GM12878 (cell line): ENCODE measurements around the gene LSM14B. TPM values are rescaled to one million over a fixed set of nuclear protein-coding genes. Genes with fewer than 3 reads are reported as not detected.

Source experiments
- ATAC-seq: fragments of 200-7000 bp; cut with Tn5 transposase; 3 replicates; pipeline ENCODE4 v1.9.1; 2020; ENCODE audit warnings: mild to moderate bottlenecking, moderate library complexity
- BruUV-seq: library from RNA; stranded (reverse); fragments of 400-500 nt; replicated peaks from 2 replicates; lab custom pipeline; 2021; lab: Mats Ljungman, UMichigan
- CTCF ChIA-PET: fragments of 300-600 bp; sonication (Branson Sonifier 250); formaldehyde crosslinking; extraction: SDS; loops from one replicate; lab custom pipeline; 2021; ENCODE audit warnings: inconsistent platforms; lab: Yijun Ruan, JAX
- POLR2A ChIA-PET: fragments of 350-600 bp; formaldehyde crosslinking; extraction: SDS; loops from one replicate; lab custom pipeline; 2021; ENCODE audit warnings: inconsistent platforms; lab: Charles Lee
- RAD21 ChIA-PET: fragments of 300-600 bp; sonication (Branson Sonifier 250); formaldehyde crosslinking; loops from one replicate; lab custom pipeline; 2023; ENCODE audit warnings: antibody characterized with exemption; ENCODE audit not compliant: unreplicated experiment; lab: Charles Lee
- SMC1A ChIA-PET: fragments of 300-600 bp; sonication (Branson Sonifier 250); formaldehyde crosslinking; loops from one replicate; lab custom pipeline; 2023; ENCODE audit not compliant: unreplicated experiment, uncharacterized antibody; lab: Charles Lee
- DNase-seq: peaks from one replicate; pipeline ENCODE4 v3.0.0-alpha.2; 2011; ENCODE audit warnings: low read depth, low spot score
- FAIRE-seq: peaks from 3 replicates; lab custom pipeline; 2011; peaks lifted over from hg19 to GRCh38; lab: Jason Lieb, UNC
- H2AFZ ChIP-seq: 2 replicates; pipeline ENCODE4 v1.6.0; 2011; ENCODE audit warnings: low read depth, low read length, control low read depth; ENCODE audit not compliant: control insufficient read depth
- H3K27ac ChIP-seq: 2 replicates; pipeline ENCODE4 v1.5.1; 2011; ENCODE audit warnings: control low read depth; ENCODE audit not compliant: control insufficient read depth, insufficient read depth
- H3K27me3 ChIP-seq, 2 experiments: replicated peaks in 1 of 2; 2 replicates each; pipeline versions ENCODE4 v1.6.0 to v1.6.1; 2011; ENCODE audit warnings: low read length in 1 of 2; ENCODE audit not compliant: control insufficient read depth in 2 of 2, insufficient read depth in 2 of 2
- H3K36me3 ChIP-seq, 2 experiments: 2 replicates each; pipeline ENCODE4 v1.5.1; 2011; ENCODE audit warnings: low read length in 1 of 2; ENCODE audit not compliant: control insufficient read depth in 2 of 2, insufficient read depth in 2 of 2
- H3K4me1 ChIP-seq: 2 replicates; pipeline ENCODE4 v1.6.1; 2011; ENCODE audit warnings: mild to moderate bottlenecking, low read length, moderate library complexity, mixed read lengths; ENCODE audit not compliant: control insufficient read depth, insufficient read depth
- H3K4me2 ChIP-seq: 2 replicates; pipeline ENCODE4 v1.6.0; 2011; ENCODE audit warnings: control low read depth; ENCODE audit not compliant: control insufficient read depth, insufficient read depth
- H3K4me3 ChIP-seq: fragments of 200-600 bp; sonication (generic); 2 replicates; pipeline ENCODE4 v1.5.1; 2016
- H3K79me2 ChIP-seq: 2 replicates; pipeline ENCODE4 v1.6.0; 2011; ENCODE audit warnings: low read length; ENCODE audit not compliant: control insufficient read depth, insufficient read depth
- H3K9ac ChIP-seq: 2 replicates; pipeline ENCODE4 v1.8.0; 2011; ENCODE audit warnings: low read length, control low read depth, mixed read lengths; ENCODE audit not compliant: control insufficient read depth, insufficient read depth
- H3K9me3 ChIP-seq: replicated peaks from 3 replicates; pipeline ENCODE4 v1.5.1; 2011; ENCODE audit warnings: mild to moderate bottlenecking, low read length; ENCODE audit not compliant: control insufficient read depth, insufficient read depth
- H4K20me1 ChIP-seq: 2 replicates; pipeline ENCODE4 v1.6.0; 2011; ENCODE audit not compliant: control insufficient read depth, insufficient read depth
- ASH2L ChIP-seq: fragments of 300-600, 200-600 bp; sonication (generic); IDR thresholded peaks from 2 replicates; pipeline ENCODE4 v1.6.1; 2017; ENCODE audit warnings: low read depth, mild to moderate bottlenecking, borderline replicate concordance
- IKZF2 ChIP-seq, 2 experiments: fragments of 450-650 bp; IDR thresholded peaks; 2 replicates each; pipeline ENCODE4 v1.6.1; 2017; ENCODE audit warnings: mild to moderate bottlenecking in 2 of 2, moderate library complexity in 2 of 2
- MYC ChIP-seq: IDR thresholded peaks from 2 replicates; pipeline ENCODE4 v1.6.1; 2011; ENCODE audit warnings: mild to moderate bottlenecking, low read length, moderate library complexity, inconsistent platforms; ENCODE audit not compliant: insufficient read depth, insufficient replicate concordance, insufficient read length, severe bottlenecking
- NFIC ChIP-seq: IDR thresholded peaks from 2 replicates; pipeline ENCODE4 v1.6.1; 2012; ENCODE audit warnings: low read depth, mild to moderate bottlenecking, inconsistent platforms, low read length, moderate library complexity
- NFXL1 ChIP-seq: fragments of 450-650 bp; IDR thresholded peaks from 2 replicates; pipeline ENCODE4 v1.6.1; 2017; ENCODE audit warnings: antibody characterized with exemption, mild to moderate bottlenecking, borderline replicate concordance
- PAX5 ChIP-seq: IDR thresholded peaks from 2 replicates; pipeline ENCODE4 v1.6.1; 2011; ENCODE audit warnings: low read depth, low read length, borderline replicate concordance
- SIN3A ChIP-seq: IDR thresholded peaks from 2 replicates; pipeline ENCODE4 v1.6.1; 2012; ENCODE audit warnings: low read depth, low read length, improper control_type of control experiment
- SMAD1 ChIP-seq: fragments of 450-650 bp; IDR thresholded peaks from 2 replicates; pipeline ENCODE4 v1.6.1; 2018; ENCODE audit warnings: mild to moderate bottlenecking, low read depth; ENCODE audit not compliant: partially characterized antibody
- SMC3 ChIP-seq: IDR thresholded peaks from 2 replicates; pipeline ENCODE4 v1.6.1; 2011; ENCODE audit warnings: low read length, improper control_type of control experiment, borderline replicate concordance
- SREBF1 ChIP-seq: IDR thresholded peaks from 2 replicates; pipeline ENCODE4 v1.6.1; 2012; ENCODE audit warnings: mild to moderate bottlenecking, low read length
- TCF3 ChIP-seq: IDR thresholded peaks from 2 replicates; pipeline ENCODE4 v1.6.1; 2012; ENCODE audit warnings: low read depth, mild to moderate bottlenecking, low read length, borderline replicate concordance; ENCODE audit not compliant: insufficient read depth
- whole genome bisulfite sequencing: methylation state at CpG from one replicate; pipeline ENCODE4 v1.1.6; 2016; ENCODE audit warnings: low lambda C conversion rate; ENCODE audit not compliant: insufficient replicate concordance, insufficient coverage; ENCODE audit errors: missing lambda C conversion rate; 5-methylcytosine and 5-hydroxymethylcytosine counted together
- in situ Hi-C: fragments of 300-500 bp; cut with MboI; formaldehyde crosslinking; loops from 9 replicates; pipeline ENCODE4 v1.14.3; 2018; ENCODE audit warnings: mixed read lengths
- intact Hi-C: fragments of 100-400 bp; cut with micrococcal nuclease; formaldehyde crosslinking; loops from one replicate; pipeline ENCODE4 v1.14.2; 2022; ENCODE audit not compliant: unreplicated experiment
- polyA plus RNA-seq, 11 experiments: library from polyadenylated mRNA; depleted of rRNA in 4 of 11; unstranded in 6 of 11; stranded (reverse) in 5 of 11; fragments of >200 nt; fragmentation: Nextera tagmentation in 4 of 11; fragmentation: Illumina TruSeq in 1 of 11; extraction: Ambion mirVana in 4 of 11; extraction: Trizol in 1 of 11; gene quantifications; 1 replicate in 1 of 11; 2 replicates in 10 of 11; pipeline versions ENCODE4 v1.2.1 to v1.2.3, GENCODE V29; 2011 to 2016; ENCODE audit warnings: inconsistent platforms in 2 of 11, missing spikeins in 2 of 11, low read depth in 1 of 11
- total RNA-seq, 4 experiments: library from RNA; depleted of rRNA in 3 of 4; stranded (reverse); fragments of >200 nt in 3 of 4; fragmentation: Illumina TruSeq in 1 of 4; extraction: Trizol in 1 of 4; gene quantifications; 2 replicates each; pipeline versions ENCODE4 v1.2.1 to v1.2.3, GENCODE V29; 2013 to 2021
- TF ChIP-seq, protein P1 (sequence below): fragments of 450-650 bp; formaldehyde crosslinking; IDR thresholded peaks from 2 replicates; pipeline ENCODE4 v1.4.0; 2022; ENCODE audit warnings: mild to moderate bottlenecking, moderate library complexity
- TF ChIP-seq, protein P2 (sequence below): IDR thresholded peaks from 2 replicates; pipeline ENCODE4 v1.6.1; 2011; ENCODE audit warnings: low read depth, mild to moderate bottlenecking, low read length, moderate library complexity, borderline replicate concordance; ENCODE audit errors: extremely low read depth
- TF ChIP-seq, protein P3 (sequence below): fragments of 150-350 bp; IDR thresholded peaks from 2 replicates; pipeline ENCODE4 v1.6.1; 2016; ENCODE audit warnings: low read depth, low read length

The LSM14B gene
- total and polyA plus RNA-seq, 10 of the 15 experiments (the other 5 are each of a cell fraction or from before 2014, with no cell fraction given): 0.56 to 34.3 (median 15.6) TPM

DNA sequence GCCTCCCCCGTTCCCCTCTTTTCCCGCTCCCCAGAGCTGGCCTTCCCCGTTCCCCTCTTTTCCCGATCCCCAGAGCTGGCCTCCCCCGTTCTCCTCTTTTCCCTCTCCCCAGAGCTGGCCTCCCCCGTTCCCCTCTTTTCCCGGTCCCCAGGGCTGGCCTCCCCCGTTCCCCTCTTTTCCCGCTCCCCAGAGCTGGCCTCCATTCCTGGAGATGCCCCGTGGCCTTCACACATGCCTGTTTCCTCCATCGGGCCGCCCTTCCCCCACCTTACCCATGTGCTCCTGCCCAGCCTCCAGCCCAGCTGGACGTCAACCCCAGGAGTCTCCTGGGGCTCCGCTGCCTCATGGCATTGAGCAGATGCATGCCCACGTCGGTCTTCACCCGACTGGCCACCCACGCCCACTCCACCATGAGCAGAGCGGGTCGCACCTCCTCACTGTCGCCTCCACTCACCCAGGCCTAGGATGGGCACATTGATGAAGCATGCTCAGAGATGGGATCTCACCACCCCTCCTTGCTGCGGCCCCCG, 29.6 kb downstream of the LSM14B start:
- H4K20me1 ChIP-seq: no peaks in the 10 kb centered on the region; the same call in 1 of the 2 replicates
- H3K4me1 ChIP-seq: no peaks in the 10 kb centered on the region
- ChIA-PET RAD21 (no interaction called here), SMC1A (no interaction called here), POLR2A (no interaction called here), CTCF (interaction anchor here (0.6 kb wide), 1 partner anchor 185 kb away, joined by 3 read pairs; no protein-coding TSS in a partner anchor)
- peaks cover 14% of the 10 kb centered on the region for H3K79me2 ChIP-seq
- H2AFZ ChIP-seq: no peak overlapping the region
- FAIRE-seq (no peak), ATAC-seq (no peak), DNase-seq (no peak)
- H3K9me3 ChIP-seq: no peaks in the 10 kb centered on the region; the same call in 2 of the 3 replicates
- TF ChIP-seq PAX5 (no peak), NFXL1 (no peak), SIN3A (no peak), SMAD1 (no peak), SREBF1 (no peak), SMC3 (no peak), MYC (no peak), IKZF2 (IDR thresholded peaks at IDR 0.05) (no peak), TCF3 (no peak), NFIC (no peak), ASH2L (no peak)
- TF ChIP-seq, protein P1, sequence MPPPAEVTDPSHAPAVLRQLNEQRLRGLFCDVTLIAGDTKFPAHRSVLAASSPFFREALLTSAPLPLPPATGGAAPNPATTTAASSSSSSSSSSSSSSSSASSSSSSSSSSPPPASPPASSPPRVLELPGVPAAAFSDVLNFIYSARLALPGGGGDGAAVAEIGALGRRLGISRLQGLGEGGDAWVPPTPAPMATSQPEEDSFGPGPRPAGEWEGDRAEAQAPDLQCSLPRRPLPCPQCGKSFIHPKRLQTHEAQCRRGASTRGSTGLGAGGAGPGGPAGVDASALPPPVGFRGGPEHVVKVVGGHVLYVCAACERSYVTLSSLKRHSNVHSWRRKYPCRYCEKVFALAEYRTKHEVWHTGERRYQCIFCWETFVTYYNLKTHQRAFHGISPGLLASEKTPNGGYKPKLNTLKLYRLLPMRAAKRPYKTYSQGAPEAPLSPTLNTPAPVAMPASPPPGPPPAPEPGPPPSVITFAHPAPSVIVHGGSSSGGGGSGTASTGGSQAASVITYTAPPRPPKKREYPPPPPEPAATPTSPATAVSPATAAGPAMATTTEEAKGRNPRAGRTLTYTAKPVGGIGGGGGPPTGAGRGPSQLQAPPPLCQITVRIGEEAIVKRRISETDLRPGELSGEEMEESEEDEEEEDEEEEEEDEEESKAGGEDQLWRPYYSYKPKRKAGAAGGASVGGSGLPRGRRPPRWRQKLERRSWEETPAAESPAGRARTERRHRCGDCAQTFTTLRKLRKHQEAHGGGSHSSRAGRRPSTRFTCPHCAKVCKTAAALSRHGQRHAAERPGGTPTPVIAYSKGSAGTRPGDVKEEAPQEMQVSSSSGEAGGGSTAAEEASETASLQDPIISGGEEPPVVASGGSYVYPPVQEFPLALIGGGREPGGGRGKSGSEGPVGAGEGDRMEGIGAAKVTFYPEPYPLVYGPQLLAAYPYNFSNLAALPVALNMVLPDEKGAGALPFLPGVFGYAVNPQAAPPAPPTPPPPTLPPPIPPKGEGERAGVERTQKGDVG: no peak
- TF ChIP-seq, protein P2, sequence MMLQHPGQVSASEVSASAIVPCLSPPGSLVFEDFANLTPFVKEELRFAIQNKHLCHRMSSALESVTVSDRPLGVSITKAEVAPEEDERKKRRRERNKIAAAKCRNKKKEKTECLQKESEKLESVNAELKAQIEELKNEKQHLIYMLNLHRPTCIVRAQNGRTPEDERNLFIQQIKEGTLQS: no peak
- TF ChIP-seq, protein P3, sequence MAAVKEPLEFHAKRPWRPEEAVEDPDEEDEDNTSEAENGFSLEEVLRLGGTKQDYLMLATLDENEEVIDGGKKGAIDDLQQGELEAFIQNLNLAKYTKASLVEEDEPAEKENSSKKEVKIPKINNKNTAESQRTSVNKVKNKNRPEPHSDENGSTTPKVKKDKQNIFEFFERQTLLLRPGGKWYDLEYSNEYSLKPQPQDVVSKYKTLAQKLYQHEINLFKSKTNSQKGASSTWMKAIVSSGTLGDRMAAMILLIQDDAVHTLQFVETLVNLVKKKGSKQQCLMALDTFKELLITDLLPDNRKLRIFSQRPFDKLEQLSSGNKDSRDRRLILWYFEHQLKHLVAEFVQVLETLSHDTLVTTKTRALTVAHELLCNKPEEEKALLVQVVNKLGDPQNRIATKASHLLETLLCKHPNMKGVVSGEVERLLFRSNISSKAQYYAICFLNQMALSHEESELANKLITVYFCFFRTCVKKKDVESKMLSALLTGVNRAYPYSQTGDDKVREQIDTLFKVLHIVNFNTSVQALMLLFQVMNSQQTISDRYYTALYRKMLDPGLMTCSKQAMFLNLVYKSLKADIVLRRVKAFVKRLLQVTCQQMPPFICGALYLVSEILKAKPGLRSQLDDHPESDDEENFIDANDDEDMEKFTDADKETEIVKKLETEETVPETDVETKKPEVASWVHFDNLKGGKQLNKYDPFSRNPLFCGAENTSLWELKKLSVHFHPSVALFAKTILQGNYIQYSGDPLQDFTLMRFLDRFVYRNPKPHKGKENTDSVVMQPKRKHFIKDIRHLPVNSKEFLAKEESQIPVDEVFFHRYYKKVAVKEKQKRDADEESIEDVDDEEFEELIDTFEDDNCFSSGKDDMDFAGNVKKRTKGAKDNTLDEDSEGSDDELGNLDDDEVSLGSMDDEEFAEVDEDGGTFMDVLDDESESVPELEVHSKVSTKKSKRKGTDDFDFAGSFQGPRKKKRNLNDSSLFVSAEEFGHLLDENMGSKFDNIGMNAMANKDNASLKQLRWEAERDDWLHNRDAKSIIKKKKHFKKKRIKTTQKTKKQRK: no peak
- 87% methylated on average over 14 of the region's 23 CpGs for WGBS
- intact Hi-C loops: no loop called here
- in situ Hi-C loops: no loop called here
- H3K9ac ChIP-seq: no peak overlapping the region
- no peak overlapping the region for H3K4me2 ChIP-seq
- no peak overlapping the region for H3K27ac ChIP-seq
- no peaks in the 10 kb centered on the region for H3K27me3 ChIP-seq
- peaks cover 5 to 10% of the 10 kb centered on the region in 2 experiments; a peak in 3 of 4 replicates for H3K36me3 ChIP-seq
- no TSS peak for BruUV-seq
- H3K4me3 ChIP-seq: no peak overlapping the region
